A549 (cell line): Measurements from ENCODE around the gene ARHGEF7.

ENCODE experiments used
- CEBPB ChIP-seq, 2 experiments: fragments of >200 bp in 1 of 2; sonication (Bioruptor Twin) in 1 of 2; formaldehyde crosslinking in 1 of 2; IDR thresholded peaks; 2 replicates each; pipeline ENCODE4 v1.6.1; 2012 to 2016
- TF ChIP-seq, protein P1 (sequence below): fragments of >200 bp; sonication (Bioruptor Twin); formaldehyde crosslinking; IDR thresholded peaks from 3 replicates; pipeline ENCODE4 v1.5.1; 2016

- TF ChIP-seq, protein P1, sequence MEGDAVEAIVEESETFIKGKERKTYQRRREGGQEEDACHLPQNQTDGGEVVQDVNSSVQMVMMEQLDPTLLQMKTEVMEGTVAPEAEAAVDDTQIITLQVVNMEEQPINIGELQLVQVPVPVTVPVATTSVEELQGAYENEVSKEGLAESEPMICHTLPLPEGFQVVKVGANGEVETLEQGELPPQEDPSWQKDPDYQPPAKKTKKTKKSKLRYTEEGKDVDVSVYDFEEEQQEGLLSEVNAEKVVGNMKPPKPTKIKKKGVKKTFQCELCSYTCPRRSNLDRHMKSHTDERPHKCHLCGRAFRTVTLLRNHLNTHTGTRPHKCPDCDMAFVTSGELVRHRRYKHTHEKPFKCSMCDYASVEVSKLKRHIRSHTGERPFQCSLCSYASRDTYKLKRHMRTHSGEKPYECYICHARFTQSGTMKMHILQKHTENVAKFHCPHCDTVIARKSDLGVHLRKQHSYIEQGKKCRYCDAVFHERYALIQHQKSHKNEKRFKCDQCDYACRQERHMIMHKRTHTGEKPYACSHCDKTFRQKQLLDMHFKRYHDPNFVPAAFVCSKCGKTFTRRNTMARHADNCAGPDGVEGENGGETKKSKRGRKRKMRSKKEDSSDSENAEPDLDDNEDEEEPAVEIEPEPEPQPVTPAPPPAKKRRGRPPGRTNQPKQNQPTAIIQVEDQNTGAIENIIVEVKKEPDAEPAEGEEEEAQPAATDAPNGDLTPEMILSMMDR = no peak
- TF ChIP-seq CEBPB (IDR thresholded peaks at IDR 0.05) = no peak
Measured at GRCh38 chr13:111347438-111347837, 232.3 kb downstream of the ARHGEF7 start.
